SHP77 treated with DMSO at 0.1 percent for 48 hours (cell line): Measurements from ENCODE around the gene NFE2L2.
"Not testable (repeated sequence)": the region's sequence is repeated elsewhere in the genome, so short reads cannot be mapped to it uniquely, and the experiment has no call there.

Experiments used
- DNase-seq: peaks from one replicate; lab custom pipeline; 2025; lab: John Stamatoyannopoulos, UW

Gene NFE2L2

GRCh38 chr2:177195194-177195593 lies 69.3 kb downstream of the NFE2L2 start:
- DNase-seq: no peak

- no peak for DNase-seq
Observed at GRCh38 chr2:177193240-177193639, 71.3 kb downstream of the NFE2L2 start.

GRCh38 chr2:177192788-177193187 lies 71.7 kb downstream of the NFE2L2 start:
- DNase-seq: no peak

GRCh38 chr2:177190941-177191340 lies 73.6 kb downstream of the NFE2L2 start:
- no peak for DNase-seq

- no peak for DNase-seq
Observed at GRCh38 chr2:177188482-177189469, 75.8 kb downstream of the NFE2L2 start.

- no peak for DNase-seq
Observed at GRCh38 chr2:177187631-177188312, 76.8 kb downstream of the NFE2L2 start.

- not testable (repeated sequence) for DNase-seq
Observed at GRCh38 chr2:177186038-177186437, 78.5 kb downstream of the NFE2L2 start.

- no peak for DNase-seq
Observed at GRCh38 chr2:177184606-177185005, 79.9 kb downstream of the NFE2L2 start.

- no peak for DNase-seq
Observed at GRCh38 chr2:177183860-177184259, 80.7 kb downstream of the NFE2L2 start.
